Fibroblast of peridontal ligament (primary cell): Measurements from ENCODE around the gene IRS2.
"Not testable (repeated sequence)": the region's sequence is repeated elsewhere in the genome, so short reads cannot be mapped to it uniquely, and the experiment has no call there.

ENCODE experiments used
- DNase-seq: peaks from one replicate; pipeline ENCODE4 v3.0.0-alpha.2; 2010; ENCODE audit errors: extremely low read depth

Gene IRS2

DNA sequence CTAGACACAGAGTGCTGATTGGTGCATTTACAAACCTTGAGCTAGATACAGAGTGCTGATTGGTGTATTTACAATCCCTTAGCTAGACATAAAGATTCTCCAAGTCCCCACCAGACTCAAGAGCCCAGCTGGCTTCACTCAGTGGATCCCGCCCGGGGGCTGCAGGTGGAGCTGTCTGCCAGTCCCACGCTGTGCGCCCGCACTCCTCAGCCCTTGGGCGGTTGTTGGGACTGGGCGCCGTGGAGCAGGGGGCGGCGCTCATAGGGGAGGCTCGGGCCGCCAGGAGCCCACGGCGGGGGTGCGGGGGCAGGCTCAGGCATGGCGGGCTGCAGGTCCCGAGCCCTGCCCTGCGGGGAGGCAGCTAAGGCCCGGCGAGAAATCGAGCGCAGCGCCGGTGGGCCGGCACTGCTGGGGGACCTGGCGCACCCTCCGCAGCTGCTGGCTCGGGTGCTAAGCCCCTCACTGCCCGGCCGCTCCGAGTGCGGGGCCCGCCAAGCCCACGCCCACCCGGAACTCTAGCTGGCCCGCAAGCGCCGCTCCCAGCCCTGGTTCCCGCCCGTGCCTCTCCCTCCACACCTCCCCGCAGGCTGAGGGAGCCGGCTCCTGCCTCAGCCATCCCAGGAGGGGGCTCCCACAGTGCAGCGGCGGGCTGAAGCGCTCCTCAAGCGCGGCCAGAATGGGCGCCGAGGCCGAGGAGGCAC, 53.8 kb downstream of the IRS2 start:
- DNase-seq: not testable (repeated sequence)

DNA sequence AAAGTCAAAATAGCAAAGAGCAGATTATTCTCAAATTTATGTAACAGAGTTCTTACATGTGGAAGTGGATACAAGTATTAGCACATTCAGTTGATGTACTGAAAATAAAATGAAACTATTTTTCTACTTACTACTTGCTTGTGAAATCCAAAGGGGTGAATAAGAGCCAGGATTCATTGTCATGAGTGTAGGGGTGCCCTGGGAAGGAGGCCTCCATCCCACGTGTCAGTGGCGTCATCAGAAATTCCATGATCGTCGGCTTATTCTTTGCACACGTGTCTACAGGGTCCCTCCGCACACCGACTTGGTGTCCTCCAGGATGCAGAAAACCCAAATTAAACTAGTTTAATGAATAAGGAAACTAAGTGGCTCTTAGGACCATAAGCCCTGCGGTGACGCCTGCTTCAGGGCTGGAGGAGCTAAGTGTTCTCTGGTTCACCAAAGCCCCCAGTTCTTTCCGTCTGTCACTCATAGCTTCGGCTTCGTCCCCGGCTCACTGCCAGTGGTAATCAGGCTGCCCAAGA, 55.5 kb downstream of the IRS2 start:
- no peak for DNase-seq

DNA sequence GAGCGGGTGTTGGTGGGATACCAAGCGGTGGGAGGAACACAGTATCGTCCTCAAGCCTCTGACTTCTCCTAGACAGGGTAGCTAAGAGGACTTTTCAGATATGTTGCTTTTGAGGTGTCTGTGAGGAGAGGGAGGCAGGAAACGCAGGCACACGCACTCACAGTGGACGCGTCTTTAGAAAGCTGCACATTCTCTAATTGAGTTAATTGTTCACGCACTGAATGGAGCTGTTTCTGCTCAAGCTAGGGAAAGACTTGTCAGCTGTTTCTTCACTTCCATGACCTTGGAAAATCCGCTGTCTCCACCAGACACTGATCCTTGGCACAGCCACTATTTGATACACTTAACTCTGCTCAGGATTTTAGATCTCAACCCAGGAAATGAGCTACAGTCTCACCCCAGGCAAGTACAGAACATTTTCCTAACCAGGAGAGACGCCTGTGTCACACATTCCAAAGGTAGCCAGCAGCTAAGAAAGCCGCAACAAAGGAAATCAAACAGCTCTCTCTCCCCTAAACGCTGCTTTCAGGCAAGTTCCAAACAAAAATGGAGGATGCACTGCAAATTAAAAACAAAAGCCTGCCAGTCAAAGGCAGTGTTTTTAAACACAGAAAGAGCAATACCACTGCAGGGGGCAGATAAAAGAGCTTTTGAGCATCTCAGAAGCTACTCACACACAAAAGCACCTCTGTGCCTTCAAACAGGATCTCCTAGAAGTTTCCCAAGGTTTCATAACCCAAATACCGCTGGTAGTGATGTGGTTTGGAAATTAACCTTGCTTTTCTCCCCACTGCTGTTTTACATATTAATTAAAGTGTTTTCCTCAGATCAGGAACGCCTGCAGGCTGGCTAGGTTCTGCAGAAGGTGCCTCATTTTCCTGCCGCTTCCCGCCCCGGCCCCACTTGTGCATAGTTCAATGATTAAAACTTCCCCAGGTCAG, 57.3 kb downstream of the IRS2 start:
- no peak for DNase-seq

DNA sequence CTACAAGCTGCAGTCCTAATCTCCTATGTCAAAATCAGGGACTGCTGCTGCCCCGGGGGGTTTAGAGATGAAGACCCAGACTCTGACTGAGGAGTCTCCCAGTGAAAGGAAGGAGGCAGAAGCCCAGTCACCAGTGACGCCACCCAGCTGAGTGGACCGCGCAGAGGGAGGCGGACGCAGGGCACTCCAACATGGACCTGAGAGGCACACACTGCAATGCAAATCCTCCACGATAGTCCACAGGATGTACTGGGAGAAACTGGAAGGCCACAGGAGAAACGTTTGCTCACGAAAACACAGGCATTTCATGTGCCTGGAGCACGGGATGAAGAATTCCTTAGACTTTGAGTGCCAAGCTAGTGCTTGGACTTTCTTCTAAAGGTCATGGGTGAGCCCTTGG, 58.3 kb downstream of the IRS2 start:
- DNase-seq: no peak

DNA sequence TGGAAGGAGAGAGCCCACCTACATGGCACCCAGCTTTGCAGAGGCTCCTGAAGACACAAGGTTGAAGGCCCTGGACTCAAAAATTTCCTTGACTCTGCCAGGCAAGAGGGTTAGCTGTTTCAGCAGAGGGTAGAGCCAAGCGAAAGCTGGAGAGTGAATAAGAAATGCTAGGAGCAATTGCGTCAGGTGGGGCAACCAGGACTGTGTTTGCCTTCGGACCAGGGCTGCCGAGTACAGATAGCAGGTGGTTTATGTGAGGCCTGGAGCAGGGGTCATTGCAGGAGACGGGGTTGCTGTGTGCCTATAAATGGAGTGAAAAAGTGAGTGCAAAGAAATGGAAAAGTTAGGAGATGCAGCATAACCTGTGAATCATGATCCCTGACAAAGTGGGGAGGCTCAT, 59.1 kb downstream of the IRS2 start:
- no peak for DNase-seq

DNA sequence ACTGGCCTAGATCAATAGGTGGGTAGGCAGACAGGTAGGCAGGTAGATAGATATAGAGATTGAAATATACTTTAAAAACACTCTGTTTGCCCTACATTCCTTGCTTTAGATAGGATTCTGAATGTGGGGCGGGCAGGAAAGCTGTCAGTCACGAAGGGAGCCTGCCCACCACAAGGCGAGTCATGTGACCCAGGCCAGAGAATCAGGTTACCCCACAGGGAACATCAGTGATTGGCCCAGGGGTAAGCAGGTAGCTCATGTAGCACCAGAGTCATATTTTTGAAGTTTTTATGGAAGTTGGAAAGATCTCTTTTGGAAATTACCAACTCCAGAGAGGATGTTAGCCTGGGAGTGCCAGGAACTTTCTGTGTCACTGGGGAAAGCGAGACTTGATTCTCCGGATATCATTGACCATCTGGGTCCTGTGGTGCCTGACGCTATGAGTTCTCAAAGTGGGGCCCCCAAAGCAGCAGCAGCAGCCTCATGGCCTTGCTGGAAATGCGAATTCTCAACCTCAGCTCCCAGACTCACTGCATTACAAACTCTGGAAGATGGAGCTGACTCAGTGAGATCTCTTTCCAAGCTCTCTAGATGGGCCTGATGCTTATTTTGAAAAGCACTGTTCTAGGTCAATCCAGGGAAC, 60.3 kb downstream of the IRS2 start:
- no peak for DNase-seq

DNA sequence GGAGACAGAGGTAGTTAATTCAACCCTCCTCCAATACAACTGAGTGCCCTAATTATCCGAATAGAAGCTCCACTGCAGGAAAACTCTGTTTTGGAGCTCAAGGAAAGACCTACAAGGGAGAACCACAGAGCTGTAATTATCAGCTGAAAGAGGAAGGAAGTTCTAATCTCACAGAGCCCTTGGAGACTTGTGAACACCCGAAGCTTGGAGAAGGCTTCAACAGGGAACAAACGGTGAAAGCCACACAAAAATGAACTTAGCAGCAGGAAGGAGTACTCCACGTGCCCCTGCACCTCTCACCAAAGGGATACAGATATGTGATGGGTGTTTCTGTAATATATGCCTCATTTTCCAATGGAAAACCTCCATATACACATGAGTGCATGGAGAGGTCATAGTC, 61.1 kb downstream of the IRS2 start:
- DNase-seq: no peak

DNA sequence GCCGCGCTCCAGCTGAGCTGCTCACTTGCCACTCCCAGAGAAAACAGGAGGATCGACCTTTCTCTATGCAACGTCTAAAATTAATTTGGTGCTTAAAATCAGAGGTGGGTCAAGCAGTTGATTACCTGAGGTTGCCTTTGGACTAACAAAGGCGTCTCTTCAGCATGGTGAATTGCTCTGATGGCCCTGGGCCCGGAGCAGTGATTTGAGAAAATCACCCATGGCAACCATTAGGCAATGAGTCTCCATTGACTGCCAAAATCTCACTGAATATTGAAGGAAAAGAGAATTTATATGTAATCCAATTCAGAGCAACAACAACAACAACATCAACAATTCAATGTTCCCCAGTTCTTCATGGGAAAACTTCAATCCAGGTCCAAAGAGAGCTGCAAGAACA, 61.8 kb downstream of the IRS2 start:
- DNase-seq: no peak

DNA sequence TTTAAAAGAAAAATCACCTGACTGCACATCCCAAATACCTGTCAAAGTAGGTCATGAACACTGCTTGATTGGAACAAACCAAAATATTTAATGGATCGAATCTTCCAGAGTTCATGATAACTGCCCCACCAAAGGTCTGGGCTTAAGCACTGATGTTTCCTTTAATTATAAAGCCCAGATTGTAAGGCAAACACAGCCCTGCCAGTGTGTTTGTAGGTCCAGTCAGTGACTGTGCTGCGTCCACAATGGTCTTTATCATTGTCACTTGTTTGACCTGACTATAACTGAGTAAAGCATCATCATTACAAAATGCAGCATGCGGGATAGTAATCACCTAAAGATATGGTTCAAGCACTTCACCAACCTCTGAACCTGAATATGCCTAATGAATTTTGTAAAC, 63.3 kb downstream of the IRS2 start:
- DNase-seq: no peak

DNA sequence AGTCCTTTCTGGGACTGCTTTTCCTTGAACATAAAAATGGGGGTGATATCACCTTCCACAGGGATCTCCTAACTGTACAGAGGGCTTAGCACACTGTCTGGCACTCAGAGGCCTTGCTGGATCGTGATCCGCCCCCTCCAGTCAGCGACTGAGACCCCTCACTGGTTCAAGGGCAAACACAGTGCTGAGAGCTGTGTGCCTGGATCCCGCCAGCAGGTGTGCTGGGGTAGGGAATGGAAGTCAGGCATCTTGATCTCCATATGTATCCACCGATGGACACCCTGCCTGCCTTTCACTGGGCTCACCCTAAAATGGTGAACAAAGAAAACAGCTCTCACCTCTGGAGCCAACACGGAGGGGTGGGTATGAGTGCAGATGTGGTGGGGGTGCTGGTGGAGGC, 64.3 kb downstream of the IRS2 start:
- DNase-seq: no peak

DNA sequence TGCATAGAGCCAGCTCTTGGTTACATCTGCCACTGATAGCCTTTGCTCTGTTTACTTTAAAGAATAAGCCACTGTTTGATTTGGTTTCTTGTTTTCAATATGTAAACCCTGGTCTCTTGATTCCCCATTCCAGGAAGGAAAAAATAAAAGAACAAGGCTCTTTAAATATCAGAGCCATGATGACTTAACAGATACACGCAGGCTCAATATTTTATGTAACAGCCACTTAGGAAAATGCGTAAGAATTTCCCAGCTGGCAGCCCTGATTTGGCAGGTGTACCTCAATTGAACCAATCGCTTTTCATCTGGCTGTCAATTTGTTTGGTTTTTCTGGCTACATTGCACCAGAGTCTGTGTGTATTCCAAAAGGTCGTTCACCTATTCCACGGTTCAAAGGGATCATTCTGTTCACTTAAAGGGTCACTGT, 65.6 kb downstream of the IRS2 start:
- DNase-seq: no peak

DNA sequence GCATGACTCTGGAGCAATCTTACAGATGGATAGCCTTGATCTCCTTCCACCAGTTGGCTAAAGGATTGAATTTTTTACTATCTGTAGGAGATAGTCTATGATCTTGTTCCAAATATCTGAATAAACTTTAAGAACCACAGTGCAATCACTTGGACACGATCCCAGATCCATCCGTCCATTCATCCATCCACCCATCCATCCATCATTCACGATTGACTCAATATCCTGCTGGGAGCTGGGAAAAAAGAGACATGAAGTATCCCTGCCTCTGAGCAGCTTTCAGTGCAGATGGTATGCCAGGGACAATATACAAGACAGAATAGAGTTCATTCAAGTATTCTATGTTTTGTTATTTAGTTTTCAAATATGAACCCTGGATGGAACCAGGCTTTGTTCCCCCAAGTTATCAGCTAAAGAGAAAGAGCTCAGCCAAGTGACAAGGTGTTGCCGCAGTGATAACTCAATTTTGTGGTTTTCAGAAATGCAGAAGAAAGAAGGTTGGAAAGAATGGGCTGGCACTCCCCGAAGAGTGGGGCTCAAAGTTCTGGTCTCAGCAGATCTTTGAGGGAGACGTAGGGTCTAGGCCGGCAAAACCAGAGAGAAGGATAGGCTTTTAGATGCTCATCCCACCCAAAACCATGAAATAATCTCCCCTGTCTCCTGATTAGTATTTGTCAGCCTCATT, 66.3 kb downstream of the IRS2 start:
- no peak for DNase-seq

DNA sequence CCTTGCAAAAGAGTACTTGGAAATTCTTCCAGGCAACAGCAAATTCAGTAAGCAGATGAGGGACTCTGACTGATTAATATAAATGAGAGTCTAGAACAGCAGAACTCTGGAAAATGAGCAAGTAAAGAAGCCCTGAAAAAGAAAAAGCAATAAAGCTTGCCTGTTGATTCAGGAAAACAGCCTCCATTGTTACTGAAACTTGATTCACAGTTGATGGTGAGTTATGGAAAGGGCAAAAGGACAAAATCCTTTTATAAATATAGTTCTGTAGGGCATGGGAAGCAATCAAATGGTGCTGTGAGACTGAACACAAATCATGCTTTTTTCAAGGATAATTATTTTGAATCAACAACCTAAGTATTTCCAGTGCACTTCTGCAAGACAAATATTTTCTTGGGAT, 67.7 kb downstream of the IRS2 start:
- DNase-seq: no peak

DNA sequence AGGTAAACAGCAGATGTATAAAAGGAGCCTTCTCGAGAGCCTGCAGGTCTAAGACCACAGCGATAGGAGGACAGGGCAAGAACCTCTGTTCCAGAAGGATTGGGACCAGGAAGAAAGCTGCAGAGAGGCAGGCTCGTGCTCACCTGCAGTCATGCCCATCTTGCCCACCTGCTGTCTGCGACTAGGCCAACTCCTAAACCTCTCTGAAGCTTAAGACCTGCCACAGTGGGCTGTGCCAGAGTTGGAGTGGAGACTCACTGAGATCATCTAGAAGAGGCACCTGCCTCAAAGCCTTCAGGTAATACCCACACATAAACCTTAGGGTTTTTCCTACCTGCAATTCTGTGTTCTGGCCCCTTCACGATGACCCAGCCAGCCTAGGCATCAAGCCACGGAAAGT, 68.7 kb downstream of the IRS2 start:
- DNase-seq: no peak

DNA sequence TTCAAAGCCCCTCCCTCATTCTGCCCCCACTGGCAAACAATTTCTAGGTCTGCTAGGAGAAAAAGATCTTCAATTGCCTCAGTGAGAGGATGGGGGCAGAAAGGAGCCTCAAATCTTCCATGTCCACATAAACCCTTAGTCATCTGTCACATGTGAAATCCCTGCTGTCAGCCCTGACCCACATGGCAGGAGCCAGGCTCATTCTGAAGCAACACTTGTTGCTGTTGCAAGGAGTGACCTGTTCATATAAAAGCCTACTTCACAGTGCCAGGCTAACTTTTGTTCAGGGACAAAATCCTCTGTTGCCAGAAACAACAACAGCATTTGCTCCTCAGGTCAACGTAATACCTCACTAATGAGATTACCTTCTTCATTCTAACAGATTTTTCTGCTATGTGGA, 70.5 kb downstream of the IRS2 start:
- DNase-seq: peak; percentile 65

DNA sequence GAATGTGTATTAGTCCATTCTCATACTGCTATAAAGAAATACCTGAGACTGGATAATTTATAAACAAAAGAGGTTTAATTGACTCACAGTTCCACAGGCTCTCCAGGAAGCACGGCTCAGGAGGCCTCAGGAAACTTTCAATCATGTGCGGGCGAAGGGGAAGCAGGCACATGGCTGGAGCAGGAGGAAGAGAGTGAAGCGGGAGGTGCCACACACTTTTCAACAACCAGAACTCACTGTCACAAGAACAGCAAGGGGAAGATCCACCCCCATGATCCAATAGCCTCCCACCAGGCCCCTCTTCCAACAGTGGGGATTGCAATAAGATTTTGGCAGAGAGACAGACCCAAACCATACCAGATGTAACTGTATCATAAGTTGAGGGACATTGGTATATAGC, 72.7 kb downstream of the IRS2 start:
- no peak for DNase-seq

DNA sequence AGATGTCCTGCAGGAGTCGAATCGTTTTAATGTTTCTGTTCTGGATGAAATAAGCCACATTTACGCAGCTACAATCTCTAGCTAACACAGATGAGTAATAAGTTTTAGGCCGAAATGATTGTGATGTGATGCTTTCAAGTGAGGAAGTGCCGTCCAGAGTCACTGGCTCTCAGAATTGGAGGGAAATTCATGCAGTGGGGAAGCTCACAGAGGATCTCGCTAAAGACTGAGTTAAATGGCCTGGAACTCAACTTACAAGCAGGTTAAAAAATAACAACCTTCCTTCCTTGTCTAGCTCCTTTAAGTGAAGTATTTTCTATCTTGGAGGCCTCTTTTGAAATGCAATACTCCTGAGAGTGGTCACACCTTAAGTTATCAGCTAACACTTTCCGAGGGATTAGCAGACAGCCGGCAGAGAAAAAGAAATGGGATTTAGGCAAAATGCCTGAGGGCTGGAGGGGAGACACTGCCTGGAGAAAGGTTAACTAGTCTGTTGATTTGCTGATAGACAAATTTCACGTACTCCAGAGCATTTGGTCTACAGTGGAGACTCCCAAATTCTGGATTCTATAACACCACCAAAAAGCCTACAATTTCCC, 74.2 kb downstream of the IRS2 start:
- no peak for DNase-seq

DNA sequence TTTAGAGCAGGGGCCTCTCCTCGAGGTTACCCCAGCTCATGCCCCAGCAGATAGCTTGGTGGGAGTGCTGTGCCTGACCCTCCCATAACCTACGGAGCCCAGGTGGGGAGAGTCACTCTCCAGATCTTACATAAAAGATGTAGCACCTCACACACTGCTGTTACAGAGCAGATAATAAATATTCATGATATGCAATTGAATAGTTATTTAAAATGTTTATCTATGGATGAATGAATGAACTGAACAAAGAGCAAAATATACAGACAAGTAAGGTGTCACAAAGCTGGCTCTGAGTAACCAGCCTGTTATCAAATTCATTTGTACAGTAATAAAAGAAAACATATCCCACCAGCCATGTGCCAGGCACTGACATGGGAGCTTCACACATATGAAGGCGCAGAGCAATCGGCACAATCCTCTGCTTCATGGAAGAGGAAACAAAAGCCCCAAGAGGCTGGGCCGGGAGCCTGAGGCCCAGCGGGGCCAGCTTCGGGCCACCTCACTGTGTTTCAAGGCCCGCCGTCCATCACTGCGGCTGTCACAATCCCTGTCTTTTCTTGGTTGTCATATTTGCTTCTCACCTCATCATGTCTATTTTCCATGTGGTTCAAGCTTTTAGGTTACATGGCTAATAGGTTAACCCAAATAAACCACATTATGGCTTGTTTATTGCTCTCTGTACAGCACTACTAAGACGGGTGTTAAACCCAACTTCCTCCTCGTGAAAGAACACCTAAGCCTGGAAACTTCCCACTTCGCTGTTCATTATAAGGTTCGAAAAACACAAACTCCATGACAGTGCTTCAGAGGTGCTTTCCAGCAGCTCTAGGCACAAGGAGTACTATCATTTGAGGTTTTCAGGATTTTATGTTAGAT, 78.4 kb downstream of the IRS2 start:
- DNase-seq: no peak

DNA sequence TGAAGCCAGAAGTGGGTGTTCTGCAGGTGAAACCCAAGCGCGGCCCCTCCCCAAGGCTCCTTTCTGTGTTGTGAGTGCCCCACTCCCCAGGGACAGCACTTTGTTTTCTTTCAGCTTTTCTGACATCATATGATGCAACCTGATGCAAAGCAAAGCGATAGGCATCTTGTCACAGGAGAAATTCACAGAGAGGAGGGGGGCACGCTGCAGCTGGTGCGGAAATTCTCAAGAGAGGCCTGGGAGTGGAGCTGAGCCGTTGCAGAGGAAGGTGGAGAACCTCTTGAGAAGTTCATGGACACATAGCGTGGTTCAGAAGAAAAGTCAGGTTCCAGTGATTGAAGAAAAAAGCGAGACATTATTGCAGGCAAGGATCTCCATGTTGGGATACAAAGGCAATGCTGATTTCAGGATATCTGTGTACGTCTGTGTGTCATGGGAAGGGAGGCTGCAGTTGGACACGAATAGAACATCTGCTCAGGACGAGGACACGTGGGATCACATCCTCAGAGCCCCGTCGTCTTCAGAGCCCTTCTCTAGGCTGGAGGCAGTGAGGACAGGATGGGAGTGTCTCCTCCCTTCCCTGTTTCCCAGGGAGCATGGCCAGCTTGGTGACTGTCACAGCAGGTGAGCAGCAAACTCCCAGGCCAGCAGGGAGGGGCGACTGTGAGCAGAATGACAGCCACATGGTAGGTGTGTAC, 79.2 kb downstream of the IRS2 start:
- DNase-seq: peak; percentile 6
